ENCODE data around the gene LMNTD1. TPM values are rescaled to one million over a fixed set of nuclear protein-coding genes. Genes with fewer than 3 reads are reported as not detected.
"Not testable (repeated sequence)": the region's sequence is repeated elsewhere in the genome, so short reads cannot be mapped to it uniquely, and the experiment has no call there.

LMNTD1 gene
- total RNA-seq, 2 experiments from 2014 or later: not detected

DNA sequence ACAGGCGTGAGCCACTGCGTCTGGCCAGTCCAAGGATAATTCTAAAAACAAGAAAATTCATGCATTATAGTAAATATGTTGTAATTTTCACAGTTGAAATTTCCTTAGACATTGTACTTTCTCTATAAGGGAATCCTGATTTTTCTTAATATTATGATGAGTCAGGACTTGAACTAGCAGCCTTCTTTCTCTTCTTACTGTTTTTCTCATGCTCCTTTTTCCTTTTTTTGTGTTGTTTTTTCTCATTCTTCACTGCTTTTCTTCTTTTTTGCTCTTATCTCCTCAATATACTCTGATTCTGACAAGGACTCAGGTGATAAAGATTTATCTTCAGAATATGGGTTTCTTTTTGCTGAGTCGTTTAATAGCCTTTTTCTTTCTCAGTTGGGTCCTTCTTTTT is 117.7 kb downstream of the LMNTD1 start:
- DNase-seq: no peak
- Mint-ChIP-seq H3K36me3 (ENCODE audit: low read depth) (no peaks in the 10 kb centered on the region), H3K27ac (no peak overlapping the region), H3K4me3 (no peak overlapping the region), H3K27me3 (ENCODE audit: low read depth) (peaks cover 2% of the 10 kb centered on the region), H3K4me1 (ENCODE audit: low read depth) (peaks cover 11% of the 10 kb centered on the region), H3K9me3 (ENCODE audit: insufficient read depth) (no peaks in the 10 kb centered on the region)
- ATAC-seq: no peak
- POLR2A ChIA-PET: no interaction called here
- CTCF ChIA-PET: interaction anchor here (0.6 to 2.8 kb wide), 13 partner anchors 10 to 1785 kb away, joined by 3 to 17 read pairs (median 4); no protein-coding TSS in a partner anchor

DNA sequence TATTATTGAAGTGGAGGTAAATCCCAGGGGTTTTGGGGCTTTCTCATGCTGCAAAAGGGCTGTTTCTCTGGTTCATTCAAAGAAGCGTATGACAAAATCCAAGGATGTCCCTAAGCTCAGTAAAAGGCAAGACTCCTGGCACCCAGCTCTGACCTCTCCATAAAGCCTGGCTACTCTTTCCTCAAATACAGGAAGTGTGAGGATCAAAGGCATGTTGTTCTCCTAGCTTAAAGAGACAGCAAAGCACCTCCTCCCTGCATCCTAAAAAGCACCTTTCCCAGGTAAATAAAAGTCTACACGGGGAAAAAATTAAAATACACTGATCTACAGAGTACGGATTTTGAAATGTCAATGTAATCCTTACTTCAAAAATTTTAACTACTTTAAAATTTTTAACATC is 118.6 kb downstream of the LMNTD1 start:
- Mint-ChIP-seq H3K36me3 (ENCODE audit: low read depth) (no peaks in the 10 kb centered on the region), H3K4me3 (no peak overlapping the region), H3K27me3 (ENCODE audit: low read depth) (peaks cover 2% of the 10 kb centered on the region), H3K4me1 (ENCODE audit: low read depth) (peaks cover 17% of the 10 kb centered on the region), H3K9me3 (ENCODE audit: insufficient read depth) (no peaks in the 10 kb centered on the region), H3K27ac (no peak overlapping the region)
- no peak for DNase-seq
- CTCF ChIA-PET: interaction anchor here (1.2 to 2.8 kb wide), 3 partner anchors 46 to 603 kb away, joined by 3 to 17 read pairs (median 3); no protein-coding TSS in a partner anchor
- POLR2A ChIA-PET: no interaction called here
- ATAC-seq: no peak

DNA sequence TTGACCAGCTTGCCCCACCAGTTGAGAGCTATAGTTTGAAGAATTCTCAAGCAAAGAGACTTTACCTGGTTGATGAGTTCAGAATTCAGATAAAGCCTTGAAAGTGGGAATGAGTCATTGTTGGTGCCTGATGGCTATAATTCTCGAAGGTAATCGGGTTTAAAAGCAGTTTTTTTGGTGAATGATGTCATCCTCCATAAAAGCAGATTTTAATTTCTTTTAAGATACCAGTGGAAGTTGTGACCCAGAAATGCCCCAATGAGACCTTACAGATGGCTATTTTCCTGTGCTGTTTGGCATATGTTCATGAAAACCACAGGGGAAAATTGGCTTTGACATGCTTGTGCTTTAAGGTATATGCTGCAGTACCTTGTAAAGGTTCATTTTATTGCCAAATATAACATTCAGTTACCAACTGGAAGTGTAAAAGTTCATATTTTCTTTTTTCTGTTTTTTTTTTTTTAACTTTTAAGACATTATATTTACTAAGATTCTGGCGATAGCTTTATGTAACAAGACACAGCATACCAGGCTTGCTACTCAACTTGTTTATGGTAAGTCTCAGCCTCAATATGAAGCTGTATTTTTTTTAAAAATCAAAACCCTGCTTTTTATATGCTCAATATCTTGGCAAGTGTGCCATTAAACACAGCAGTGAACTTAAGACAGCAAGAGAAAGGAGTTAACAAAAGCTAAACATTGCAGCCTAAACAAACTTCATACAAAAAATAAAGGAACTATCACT is 119.3 kb downstream of the LMNTD1 start:
- no peak for DNase-seq
- peaks cover 3% of the 10 kb centered on the region for H3K27me3 Mint-ChIP-seq (ENCODE audit: low read depth)
- ChIA-PET CTCF (interaction anchor here (1.2 to 1.6 kb wide), 4 partner anchors 9 to 604 kb away, joined by 3 to 5 read pairs (median 4); no protein-coding TSS in a partner anchor), POLR2A (no interaction called here)
- peaks cover 17% of the 10 kb centered on the region for H3K4me1 Mint-ChIP-seq (ENCODE audit: low read depth)
- ATAC-seq: no peak
- no peaks in the 10 kb centered on the region for H3K9me3 Mint-ChIP-seq (ENCODE audit: insufficient read depth)
- no peak overlapping the region for H3K4me3 Mint-ChIP-seq
- no peaks in the 10 kb centered on the region for H3K36me3 Mint-ChIP-seq (ENCODE audit: low read depth)
- no peak overlapping the region for H3K27ac Mint-ChIP-seq

DNA sequence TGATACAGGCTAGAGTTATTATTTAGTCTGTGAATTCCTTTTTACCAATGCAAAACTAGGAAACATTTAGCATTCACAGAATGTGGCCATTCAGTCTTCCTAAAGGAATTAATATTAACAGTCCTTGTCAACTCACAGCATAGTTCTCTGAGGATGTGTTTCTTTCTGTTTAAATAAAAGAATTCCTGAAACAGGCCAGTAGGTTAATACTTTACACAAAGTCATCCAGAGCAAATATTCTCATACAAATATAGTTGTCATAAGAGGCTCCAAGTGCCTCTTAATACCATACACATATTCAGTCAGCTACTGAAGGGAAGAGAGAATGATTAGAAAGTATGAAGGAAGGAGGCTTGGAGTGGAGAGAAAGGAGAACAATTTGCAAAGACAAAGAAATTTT is 120.1 kb downstream of the LMNTD1 start:
- Mint-ChIP-seq H3K9me3 (ENCODE audit: insufficient read depth) (no peaks in the 10 kb centered on the region), H3K4me3 (no peak overlapping the region), H3K27me3 (ENCODE audit: low read depth) (peaks cover 4% of the 10 kb centered on the region), H3K27ac (no peak overlapping the region), H3K4me1 (ENCODE audit: low read depth) (peaks cover 17% of the 10 kb centered on the region), H3K36me3 (ENCODE audit: low read depth) (no peaks in the 10 kb centered on the region)
- DNase-seq (no peak), ATAC-seq (no peak)
- ChIA-PET CTCF (interaction anchor here (1.3 to 1.6 kb wide), 2 partner anchors 8 to 195 kb away, joined by 4 to 5 read pairs; no protein-coding TSS in a partner anchor), POLR2A (no interaction called here)

DNA sequence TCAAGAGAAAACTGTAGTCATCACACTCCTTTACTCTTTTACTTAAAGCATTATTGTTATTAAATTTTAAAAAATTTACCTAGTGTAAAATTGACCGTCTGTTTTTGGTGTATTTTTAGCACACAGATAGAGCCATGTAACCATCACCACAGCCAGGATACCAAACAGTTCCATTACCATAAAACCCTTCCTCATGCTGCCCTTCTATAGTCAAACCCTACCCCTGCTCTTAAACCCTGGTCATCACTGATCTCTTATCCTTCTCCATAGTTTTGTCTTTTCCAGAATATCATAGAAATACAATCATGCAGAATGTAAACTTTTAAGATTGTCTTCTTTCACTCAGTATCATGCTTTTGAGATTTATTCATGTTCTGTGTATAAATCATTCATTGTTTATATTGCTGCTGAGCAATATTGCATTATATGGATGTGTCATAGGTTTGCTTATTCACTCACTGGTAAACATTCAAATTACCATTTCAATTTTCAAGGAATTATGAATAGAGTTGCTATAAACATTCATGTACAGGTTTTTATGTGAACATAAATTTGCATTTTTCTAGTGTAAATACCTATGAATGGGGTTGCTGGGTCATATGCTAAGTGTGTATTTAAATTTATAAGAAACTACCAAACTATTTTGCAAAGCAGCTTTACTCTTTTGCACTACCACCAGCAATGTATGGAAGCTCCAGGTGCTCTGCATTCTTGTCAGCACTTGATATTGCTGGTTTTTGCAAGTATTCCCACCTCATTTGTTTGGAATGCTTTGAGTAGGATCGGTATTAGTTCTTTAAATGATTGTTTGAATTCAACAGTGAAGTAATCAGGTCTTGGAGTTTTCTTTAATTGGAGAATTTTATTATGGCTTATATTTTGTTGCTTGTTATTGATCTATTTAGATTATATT is 125.5 kb downstream of the LMNTD1 start:
- Mint-ChIP-seq H3K4me1 (ENCODE audit: low read depth) (peaks cover 6% of the 10 kb centered on the region), H3K36me3 (ENCODE audit: low read depth) (no peaks in the 10 kb centered on the region), H3K9me3 (ENCODE audit: insufficient read depth) (no peaks in the 10 kb centered on the region), H3K4me3 (no peak overlapping the region), H3K27me3 (ENCODE audit: low read depth) (peaks cover 7% of the 10 kb centered on the region), H3K27ac (no peak overlapping the region)
- POLR2A ChIA-PET: no interaction called here
- DNase-seq (no peak), ATAC-seq (no peak)
- CTCF ChIA-PET: no interaction called here

DNA sequence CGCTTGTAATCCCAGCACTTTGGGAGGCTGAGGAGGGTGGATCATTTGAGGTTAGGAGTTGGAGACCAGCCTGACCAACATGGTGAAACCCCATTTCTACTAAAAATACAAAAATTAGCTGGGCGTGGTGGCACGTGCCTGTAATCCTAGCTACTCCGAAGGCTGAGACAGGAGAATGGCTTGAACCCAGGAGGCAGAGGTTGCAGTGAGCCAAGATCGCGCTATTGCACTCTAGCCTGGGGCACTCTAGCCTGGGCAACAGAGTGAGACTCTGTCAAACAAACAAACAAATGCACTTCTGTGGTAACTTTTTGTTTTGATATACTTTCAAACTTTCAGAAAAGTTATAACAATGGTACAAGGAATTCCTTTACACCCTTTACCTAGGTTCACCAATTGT is 126.3 kb downstream of the LMNTD1 start:
- POLR2A ChIA-PET; H3K27me3 Mint-ChIP-seq (ENCODE audit: low read depth); H3K27ac Mint-ChIP-seq; H3K9me3 Mint-ChIP-seq (ENCODE audit: insufficient read depth); DNase-seq; H3K4me1 Mint-ChIP-seq (ENCODE audit: low read depth); ATAC-seq; H3K36me3 Mint-ChIP-seq (ENCODE audit: low read depth); CTCF ChIA-PET; H3K4me3 Mint-ChIP-seq: not testable (repeated sequence)
